ENCODE data around the gene SLF2.

GRCh38 chr10:100867261-100867963 is 45.4 kb upstream of the SLF2 start:
- TF ChIP-seq TCF4 (CRISPR knock-in tag; IDR thresholded peaks at IDR 0.05; ENCODE audit: borderline replicate concordance) (no peak), CSRNP3 (CRISPR knock-in tag; IDR thresholded peaks at IDR 0.05) (no peak), BACH2 (CRISPR knock-in tag; IDR thresholded peaks at IDR 0.05; ENCODE audit: borderline replicate concordance) (no peak), ZNF8 (CRISPR knock-in tag; IDR thresholded peaks at IDR 0.05) (no peak), ISL1 (CRISPR knock-in tag; IDR thresholded peaks at IDR 0.05) (no peak), ZC3H10 (CRISPR knock-in tag; IDR thresholded peaks at IDR 0.05) (no peak), ZNF565 (CRISPR knock-in tag; conservative IDR thresholded peaks at IDR 0.05; ENCODE audit: low read depth) (no peak)
- TF ChIP-seq, protein P1, sequence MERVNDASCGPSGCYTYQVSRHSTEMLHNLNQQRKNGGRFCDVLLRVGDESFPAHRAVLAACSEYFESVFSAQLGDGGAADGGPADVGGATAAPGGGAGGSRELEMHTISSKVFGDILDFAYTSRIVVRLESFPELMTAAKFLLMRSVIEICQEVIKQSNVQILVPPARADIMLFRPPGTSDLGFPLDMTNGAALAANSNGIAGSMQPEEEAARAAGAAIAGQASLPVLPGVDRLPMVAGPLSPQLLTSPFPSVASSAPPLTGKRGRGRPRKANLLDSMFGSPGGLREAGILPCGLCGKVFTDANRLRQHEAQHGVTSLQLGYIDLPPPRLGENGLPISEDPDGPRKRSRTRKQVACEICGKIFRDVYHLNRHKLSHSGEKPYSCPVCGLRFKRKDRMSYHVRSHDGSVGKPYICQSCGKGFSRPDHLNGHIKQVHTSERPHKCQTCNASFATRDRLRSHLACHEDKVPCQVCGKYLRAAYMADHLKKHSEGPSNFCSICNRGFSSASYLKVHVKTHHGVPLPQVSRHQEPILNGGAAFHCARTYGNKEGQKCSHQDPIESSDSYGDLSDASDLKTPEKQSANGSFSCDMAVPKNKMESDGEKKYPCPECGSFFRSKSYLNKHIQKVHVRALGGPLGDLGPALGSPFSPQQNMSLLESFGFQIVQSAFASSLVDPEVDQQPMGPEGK (CRISPR knock-in tag; IDR thresholded peaks at IDR 0.05; ENCODE audit: borderline replicate concordance), result no peak
